SK-N-SH (cell line): ENCODE results near the gene ANKRD12.

Experiments
- FOSL2 ChIP-seq: IDR thresholded peaks from 2 replicates; pipeline ENCODE4 v1.4.0; 2012; ENCODE audit warnings: low read depth, mild to moderate bottlenecking, moderate library complexity, borderline replicate concordance
- FOXM1 ChIP-seq: IDR thresholded peaks from 2 replicates; pipeline ENCODE4 v1.4.0; 2012; ENCODE audit warnings: low read depth, mild to moderate bottlenecking
- GABPA ChIP-seq: IDR thresholded peaks from 2 replicates; pipeline ENCODE4 v1.4.0; 2012; ENCODE audit warnings: low read depth, mild to moderate bottlenecking
- GATA2 ChIP-seq: sonication (generic); formaldehyde crosslinking; IDR thresholded peaks from 2 replicates; pipeline ENCODE4 v1.5.0; 2020; ENCODE audit warnings: mild to moderate bottlenecking, missing genetic modification reagents
- JUND ChIP-seq: IDR thresholded peaks from 2 replicates; pipeline ENCODE4 v1.4.0; 2012
- MXI1 ChIP-seq: IDR thresholded peaks from 2 replicates; pipeline ENCODE4 v1.6.1; 2012; ENCODE audit warnings: mild to moderate bottlenecking, low read depth, low read length, improper control_type of control experiment
- NRF1 ChIP-seq: IDR thresholded peaks from 2 replicates; pipeline ENCODE4 v1.6.1; 2012; ENCODE audit warnings: low read depth, mild to moderate bottlenecking, low read length
- POLR2AphosphoS5 ChIP-seq: IDR thresholded peaks from 2 replicates; pipeline ENCODE4 v1.6.1; 2012; ENCODE audit warnings: low read depth, low read length
- SMC3 ChIP-seq: IDR thresholded peaks from 2 replicates; pipeline ENCODE4 v1.6.1; 2012; ENCODE audit warnings: low read depth, low read length, improper control_type of control experiment
- YY1 ChIP-seq: IDR thresholded peaks from 2 replicates; pipeline ENCODE4 v1.4.0; 2012; ENCODE audit warnings: low read depth, mild to moderate bottlenecking
- TF ChIP-seq, protein P1 (sequence below): fragments of 200-600 bp; sonication (generic); IDR thresholded peaks from 2 replicates; pipeline ENCODE4 v1.6.1; 2017; ENCODE audit warnings: antibody characterized with exemption, mild to moderate bottlenecking, moderate library complexity
- TF ChIP-seq, protein P2 (sequence below): IDR thresholded peaks from 2 replicates; pipeline ENCODE4 v1.4.0; 2012; ENCODE audit warnings: low read depth, borderline replicate concordance
- TF ChIP-seq, protein P3 (sequence below): IDR thresholded peaks from 2 replicates; pipeline ENCODE4 v1.4.0; 2012; ENCODE audit warnings: low read depth

DNA sequence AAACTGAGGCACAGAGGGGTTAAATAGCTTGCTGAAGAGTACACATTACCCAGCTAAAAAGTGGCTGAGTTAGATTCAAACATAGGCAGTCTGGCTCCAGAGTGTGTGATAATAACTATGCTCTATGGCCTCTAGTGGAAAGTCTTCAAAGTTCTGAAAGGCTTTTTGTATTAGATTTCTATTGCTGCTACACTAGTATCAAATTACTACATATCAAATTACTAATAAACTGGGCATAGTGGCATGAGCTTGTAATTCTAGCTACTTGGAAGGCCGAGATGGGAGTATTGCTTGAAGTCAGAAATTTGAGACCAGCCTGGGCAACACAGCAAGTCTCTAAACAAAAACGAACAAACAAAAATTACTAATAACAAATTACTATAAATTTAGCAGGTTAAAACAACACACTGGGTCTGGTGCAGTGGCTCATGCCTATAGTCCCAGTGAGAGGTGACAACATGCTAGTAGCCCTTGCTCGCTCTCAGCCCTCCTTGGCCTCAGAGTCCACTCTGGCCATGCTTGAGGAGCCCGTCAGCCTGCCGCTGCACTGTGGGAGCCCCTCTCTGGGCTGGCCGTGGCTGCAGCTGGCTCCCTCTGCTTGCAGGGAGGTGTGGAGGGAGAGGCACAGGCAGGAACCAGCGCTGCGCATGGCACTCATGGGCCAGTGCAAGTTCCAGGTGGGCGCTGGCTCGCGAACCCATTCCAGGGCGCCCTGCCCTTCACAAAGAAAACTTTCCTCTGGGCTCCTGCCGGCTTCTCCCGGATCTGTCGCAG is 159.8 kb downstream of the ANKRD12 start:
- TF ChIP-seq, protein P1, sequence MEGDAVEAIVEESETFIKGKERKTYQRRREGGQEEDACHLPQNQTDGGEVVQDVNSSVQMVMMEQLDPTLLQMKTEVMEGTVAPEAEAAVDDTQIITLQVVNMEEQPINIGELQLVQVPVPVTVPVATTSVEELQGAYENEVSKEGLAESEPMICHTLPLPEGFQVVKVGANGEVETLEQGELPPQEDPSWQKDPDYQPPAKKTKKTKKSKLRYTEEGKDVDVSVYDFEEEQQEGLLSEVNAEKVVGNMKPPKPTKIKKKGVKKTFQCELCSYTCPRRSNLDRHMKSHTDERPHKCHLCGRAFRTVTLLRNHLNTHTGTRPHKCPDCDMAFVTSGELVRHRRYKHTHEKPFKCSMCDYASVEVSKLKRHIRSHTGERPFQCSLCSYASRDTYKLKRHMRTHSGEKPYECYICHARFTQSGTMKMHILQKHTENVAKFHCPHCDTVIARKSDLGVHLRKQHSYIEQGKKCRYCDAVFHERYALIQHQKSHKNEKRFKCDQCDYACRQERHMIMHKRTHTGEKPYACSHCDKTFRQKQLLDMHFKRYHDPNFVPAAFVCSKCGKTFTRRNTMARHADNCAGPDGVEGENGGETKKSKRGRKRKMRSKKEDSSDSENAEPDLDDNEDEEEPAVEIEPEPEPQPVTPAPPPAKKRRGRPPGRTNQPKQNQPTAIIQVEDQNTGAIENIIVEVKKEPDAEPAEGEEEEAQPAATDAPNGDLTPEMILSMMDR = no peak
- TF ChIP-seq MXI1 (no peak), GATA2 (CRISPR knock-in tag) (no peak), JUND (no peak), POLR2AphosphoS5 (no peak), FOSL2 (no peak), YY1 (no peak), FOXM1 (no peak), SMC3 (no peak), NRF1 (no peak), GABPA (no peak)
- TF ChIP-seq, protein P2, sequence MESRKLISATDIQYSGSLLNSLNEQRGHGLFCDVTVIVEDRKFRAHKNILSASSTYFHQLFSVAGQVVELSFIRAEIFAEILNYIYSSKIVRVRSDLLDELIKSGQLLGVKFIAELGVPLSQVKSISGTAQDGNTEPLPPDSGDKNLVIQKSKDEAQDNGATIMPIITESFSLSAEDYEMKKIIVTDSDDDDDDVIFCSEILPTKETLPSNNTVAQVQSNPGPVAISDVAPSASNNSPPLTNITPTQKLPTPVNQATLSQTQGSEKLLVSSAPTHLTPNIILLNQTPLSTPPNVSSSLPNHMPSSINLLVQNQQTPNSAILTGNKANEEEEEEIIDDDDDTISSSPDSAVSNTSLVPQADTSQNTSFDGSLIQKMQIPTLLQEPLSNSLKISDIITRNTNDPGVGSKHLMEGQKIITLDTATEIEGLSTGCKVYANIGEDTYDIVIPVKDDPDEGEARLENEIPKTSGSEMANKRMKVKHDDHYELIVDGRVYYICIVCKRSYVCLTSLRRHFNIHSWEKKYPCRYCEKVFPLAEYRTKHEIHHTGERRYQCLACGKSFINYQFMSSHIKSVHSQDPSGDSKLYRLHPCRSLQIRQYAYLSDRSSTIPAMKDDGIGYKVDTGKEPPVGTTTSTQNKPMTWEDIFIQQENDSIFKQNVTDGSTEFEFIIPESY = no peak
- TF ChIP-seq, protein P3, sequence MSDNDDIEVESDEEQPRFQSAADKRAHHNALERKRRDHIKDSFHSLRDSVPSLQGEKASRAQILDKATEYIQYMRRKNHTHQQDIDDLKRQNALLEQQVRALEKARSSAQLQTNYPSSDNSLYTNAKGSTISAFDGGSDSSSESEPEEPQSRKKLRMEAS = no peak
